CD14-positive monocyte (primary cell): ENCODE results near the gene SLC25A51. TPM values are rescaled to one million over a fixed set of nuclear protein-coding genes. Genes with fewer than 3 reads are reported as not detected.

ENCODE experiments used
- DNase-seq, 3 donors: peaks; one replicate each; pipeline ENCODE4 v3.0.0-alpha.2; 2011 to 2022
- H2AFZ ChIP-seq: 2 replicates; pipeline ENCODE4 v1.6.0; 2012; ENCODE audit warnings: mild to moderate bottlenecking, low read depth, low read length, inconsistent platforms; ENCODE audit not compliant: insufficient read depth, poor library complexity, severe bottlenecking
- H3K27ac ChIP-seq, 2 donors: 1 replicate in 1 of 2; 2 replicates in 1 of 2; pipeline ENCODE4 v1.5.1; 2012 to 2013; ENCODE audit warnings: low read length in 2 of 2, control low read depth in 1 of 2, inconsistent platforms in 1 of 2, low read depth in 1 of 2, mild to moderate bottlenecking in 1 of 2
- H3K27me3 ChIP-seq, 2 donors: one replicate each; pipeline versions ENCODE4 v1.6.0 to v1.6.1; 2011 to 2013; ENCODE audit warnings: low read length in 2 of 2; ENCODE audit not compliant: control insufficient read depth in 2 of 2, insufficient read depth in 2 of 2
- H3K36me3 ChIP-seq, 2 donors: replicated peaks in 1 of 2; 1 replicate in 1 of 2; 2 replicates in 1 of 2; pipeline versions ENCODE4 v1.5.1 to v1.6.1; 2012 to 2013; ENCODE audit warnings: low read length in 2 of 2, control low read depth in 1 of 2, inconsistent platforms in 1 of 2, mild to moderate bottlenecking in 1 of 2; ENCODE audit not compliant: insufficient read depth in 2 of 2, control insufficient read depth in 1 of 2
- H3K4me1 ChIP-seq, 2 donors: 1 replicate in 1 of 2; 2 replicates in 1 of 2; pipeline versions ENCODE4 v1.5.1 to v1.6.1; 2012 to 2013; ENCODE audit warnings: low read length in 2 of 2, control low read depth in 1 of 2, inconsistent platforms in 1 of 2, mild to moderate bottlenecking in 1 of 2, moderate library complexity in 1 of 2; ENCODE audit not compliant: insufficient read depth in 2 of 2, control insufficient read depth in 1 of 2
- H3K4me2 ChIP-seq: replicated peaks from 2 replicates; pipeline ENCODE3; 2012; ENCODE audit warnings: low read length, moderate library complexity, mild to moderate bottlenecking; ENCODE audit not compliant: poor library complexity, severe bottlenecking; ENCODE audit errors: extremely low read depth
- H3K4me3 ChIP-seq, 3 experiments: fragments of 200-600 bp in 1 of 3; sonication (generic) in 1 of 3; replicated peaks in 1 of 3; 1 replicate in 2 of 3; 2 replicates in 1 of 3; pipeline ENCODE4 v1.5.1; 2011 to 2013; ENCODE audit warnings: low read length in 3 of 3, mild to moderate bottlenecking in 3 of 3, control low read depth in 2 of 3, low read depth in 2 of 3, inconsistent platforms in 1 of 3, moderate library complexity in 1 of 3
- H3K79me2 ChIP-seq: 2 replicates; pipeline ENCODE4 v1.6.0; 2012; ENCODE audit warnings: mild to moderate bottlenecking, control low read depth, inconsistent platforms, low read length, moderate library complexity; ENCODE audit not compliant: insufficient read depth
- H3K9ac ChIP-seq: 2 replicates; pipeline ENCODE4 v1.6.0; 2017; ENCODE audit warnings: low read length, mild to moderate bottlenecking; ENCODE audit not compliant: insufficient read depth, poor library complexity, severe bottlenecking
- H3K9me3 ChIP-seq, 2 donors: replicated peaks in 1 of 2; 1 replicate in 1 of 2; 2 replicates in 1 of 2; pipeline versions ENCODE4 v1.5.1 to v1.6.1; 2012 to 2013; ENCODE audit warnings: low read length in 2 of 2, control low read depth in 1 of 2; ENCODE audit not compliant: control insufficient read depth in 1 of 2, insufficient read depth in 1 of 2
- H4K20me1 ChIP-seq: 2 replicates; pipeline ENCODE4 v1.6.0; 2012; ENCODE audit warnings: mild to moderate bottlenecking, low read length, control low read depth, moderate library complexity; ENCODE audit not compliant: insufficient read depth
- H3K27ac Mint-ChIP-seq, 7 donors: one replicate each; pipeline ENCODE4 v1.8.0; 2020; ENCODE audit warnings: mild to moderate bottlenecking in 7 of 7, mixed read lengths in 7 of 7, moderate library complexity in 6 of 7, inconsistent platforms in 2 of 7
- H3K27me3 Mint-ChIP-seq, 3 donors: one replicate each; pipeline ENCODE4 v1.8.0; 2021 to 2022; ENCODE audit warnings: low read depth in 3 of 3, mild to moderate bottlenecking in 3 of 3, mixed read lengths in 3 of 3, moderate library complexity in 3 of 3, inconsistent platforms in 1 of 3
- H3K36me3 Mint-ChIP-seq, 2 donors: one replicate each; pipeline ENCODE4 v1.8.0; 2020; ENCODE audit warnings: mixed read lengths in 2 of 2, inconsistent platforms in 1 of 2, mild to moderate bottlenecking in 1 of 2
- H3K4me1 Mint-ChIP-seq: one replicate; pipeline ENCODE4 v1.8.0; 2020; ENCODE audit warnings: mild to moderate bottlenecking, mixed read lengths
- H3K4me3 Mint-ChIP-seq, 2 donors: one replicate each; pipeline ENCODE4 v1.8.0; 2020; ENCODE audit warnings: mild to moderate bottlenecking in 2 of 2, mixed read lengths in 2 of 2, moderate library complexity in 1 of 2
- H3K9me3 Mint-ChIP-seq, 7 donors: one replicate each; pipeline ENCODE4 v1.8.0; 2020 to 2022; ENCODE audit warnings: mixed read lengths in 7 of 7, mild to moderate bottlenecking in 6 of 7, moderate library complexity in 6 of 7, inconsistent platforms in 2 of 7
- WGBS: methylation state at CpG from one replicate; pipeline ENCODE4 v1.1.5; 2013; ENCODE audit warnings: missing lambda C conversion rate; ENCODE audit not compliant: insufficient coverage; 5-methylcytosine and 5-hydroxymethylcytosine counted together
- intact Hi-C, 2 donors: fragments of 100-400 bp; cut with micrococcal nuclease; formaldehyde crosslinking; loops; one replicate each; pipeline versions ENCODE4 v1.15.0 to v1.15.1; 2023
- polyA plus RNA-seq, 3 donors: library from polyadenylated mRNA; depleted of rRNA in 1 of 3; unstranded in 2 of 3; stranded (reverse) in 1 of 3; fragments of 300-500 nt in 2 of 3; fragments of >200 nt in 1 of 3; fragmentation: Illumina TruSeq in 2 of 3; gene quantifications; 1 replicate in 2 of 3; 2 replicates in 1 of 3; pipeline ENCODE4 v1.2.3, GENCODE V29; 2012 to 2021
- TF ChIP-seq, protein P1 (sequence below): fragments of 200-600 bp; IDR thresholded peaks from one replicate; pipeline ENCODE4 v1.8.0; 2022; ENCODE audit warnings: antibody characterized with exemption, mild to moderate bottlenecking

Gene SLC25A51
- polyA plus RNA-seq, 3 donors: 5.9 to 12.4 (median 8.9) TPM

DNA sequence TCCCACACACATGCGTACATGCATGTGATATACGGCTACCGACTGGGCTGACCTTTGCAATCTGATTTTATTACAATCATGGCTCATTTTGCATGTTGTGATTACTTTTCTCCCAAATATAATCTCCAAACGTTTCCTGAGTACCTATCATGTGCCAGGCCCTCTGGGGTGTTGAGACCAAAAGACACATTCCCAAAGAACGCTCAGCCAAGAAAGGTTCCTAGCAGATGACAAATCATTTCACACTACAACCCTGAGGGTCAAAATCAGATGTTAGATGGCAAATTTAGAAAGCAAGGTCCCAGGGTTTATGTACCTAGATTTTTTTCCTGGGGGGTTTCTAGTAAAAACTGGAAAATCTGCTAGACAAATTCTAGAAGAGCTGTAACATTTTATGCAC lies 32.4 kb upstream of the SLC25A51 start:
- Histone ChIP-seq H3K9ac (no peak overlapping the region), H4K20me1 (no peaks in the 10 kb centered on the region), H3K27me3 (no peaks in the 10 kb centered on the region), H2AFZ (no peak overlapping the region), H3K9me3 (no peaks in the 10 kb centered on the region), H3K27ac (no peak overlapping the region), H3K36me3 (no peaks in the 10 kb centered on the region), H3K4me3 (no peak overlapping the region), H3K79me2 (no peaks in the 10 kb centered on the region), H3K4me2 (no peak overlapping the region), H3K4me1 (no peaks in the 10 kb centered on the region)
- H3K36me3 Mint-ChIP-seq: no peaks in the 10 kb centered on the region
- no peak overlapping the region for H3K27ac Mint-ChIP-seq
- DNase-seq: no peak
- peaks cover 3% of the 10 kb centered on the region for H3K4me1 Mint-ChIP-seq
- H3K27me3 Mint-ChIP-seq: peaks cover 0 to 2% (median 2%) of the 10 kb centered on the region in 3 donors
- intact Hi-C loops: no loop called here
- 90% methylated on average over 2 of the region's 5 CpGs for WGBS
- H3K4me3 Mint-ChIP-seq: no peak overlapping the region
- TF ChIP-seq, protein P1, sequence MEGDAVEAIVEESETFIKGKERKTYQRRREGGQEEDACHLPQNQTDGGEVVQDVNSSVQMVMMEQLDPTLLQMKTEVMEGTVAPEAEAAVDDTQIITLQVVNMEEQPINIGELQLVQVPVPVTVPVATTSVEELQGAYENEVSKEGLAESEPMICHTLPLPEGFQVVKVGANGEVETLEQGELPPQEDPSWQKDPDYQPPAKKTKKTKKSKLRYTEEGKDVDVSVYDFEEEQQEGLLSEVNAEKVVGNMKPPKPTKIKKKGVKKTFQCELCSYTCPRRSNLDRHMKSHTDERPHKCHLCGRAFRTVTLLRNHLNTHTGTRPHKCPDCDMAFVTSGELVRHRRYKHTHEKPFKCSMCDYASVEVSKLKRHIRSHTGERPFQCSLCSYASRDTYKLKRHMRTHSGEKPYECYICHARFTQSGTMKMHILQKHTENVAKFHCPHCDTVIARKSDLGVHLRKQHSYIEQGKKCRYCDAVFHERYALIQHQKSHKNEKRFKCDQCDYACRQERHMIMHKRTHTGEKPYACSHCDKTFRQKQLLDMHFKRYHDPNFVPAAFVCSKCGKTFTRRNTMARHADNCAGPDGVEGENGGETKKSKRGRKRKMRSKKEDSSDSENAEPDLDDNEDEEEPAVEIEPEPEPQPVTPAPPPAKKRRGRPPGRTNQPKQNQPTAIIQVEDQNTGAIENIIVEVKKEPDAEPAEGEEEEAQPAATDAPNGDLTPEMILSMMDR: no peak
- H3K9me3 Mint-ChIP-seq: no peaks in the 10 kb centered on the region

DNA sequence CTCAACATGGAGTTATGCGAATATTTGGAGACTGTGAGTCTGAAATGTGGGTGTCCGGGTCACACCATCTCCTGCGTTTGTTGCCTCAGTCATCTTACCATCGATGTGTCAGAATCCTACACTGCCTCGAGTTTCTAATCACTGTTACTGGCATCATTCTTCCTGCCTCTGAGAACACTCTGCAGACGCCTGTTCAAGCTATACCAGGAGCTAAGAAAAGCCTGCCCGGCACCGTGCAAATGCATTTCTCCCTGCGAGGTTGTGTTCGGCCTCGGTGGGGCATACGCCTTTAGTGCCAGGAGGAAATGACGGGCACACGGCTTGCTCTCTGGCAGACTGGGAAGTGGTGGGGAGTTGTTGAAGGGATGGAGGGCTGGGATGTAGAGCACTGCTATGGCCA lies 31.2 kb upstream of the SLC25A51 start:
- peaks cover 0 to 4% (median 0%) of the 10 kb centered on the region in 3 donors for H3K27me3 Mint-ChIP-seq
- no peak overlapping the region for H2AFZ ChIP-seq

More for the DNA sequence above, 31.2 kb upstream of the SLC25A51 start:
- H3K4me2 ChIP-seq: no peak overlapping the region
- DNase-seq: no peak
- no peaks in the 10 kb centered on the region for H3K36me3 Mint-ChIP-seq
- H3K27ac Mint-ChIP-seq: no peak overlapping the region
- no peaks in the 10 kb centered on the region for H3K4me1 ChIP-seq
- no peaks in the 10 kb centered on the region for H3K27me3 ChIP-seq
- H4K20me1 ChIP-seq: no peaks in the 10 kb centered on the region
- intact Hi-C loops: no loop called here
- no peak overlapping the region for H3K4me3 Mint-ChIP-seq
- H3K4me1 Mint-ChIP-seq: peaks cover 3% of the 10 kb centered on the region
- no peaks in the 10 kb centered on the region for H3K36me3 ChIP-seq
- no peaks in the 10 kb centered on the region for H3K79me2 ChIP-seq
- H3K9me3 ChIP-seq: no peaks in the 10 kb centered on the region
- no peak overlapping the region for H3K4me3 ChIP-seq
- 94% methylated on average over 14 of the region's 14 CpGs for WGBS
- TF ChIP-seq, protein P1: no peak
- peaks cover 0 to 4% (median 0%) of the 10 kb centered on the region in 7 donors for H3K9me3 Mint-ChIP-seq
- H3K9ac ChIP-seq: no peak overlapping the region
- H3K27ac ChIP-seq: no peak overlapping the region
